HepG2 (cell line): Measurements from ENCODE around the gene GOLGA8B. TPM values are rescaled to one million over a fixed set of nuclear protein-coding genes. Genes with fewer than 3 reads are reported as not detected.

Source experiments
- ATAC-seq: fragments of 200-7000 bp; cut with Tn5 transposase; 3 replicates; pipeline ENCODE4 v1.9.1; 2020; ENCODE audit warnings: mild to moderate bottlenecking, moderate library complexity
- BruUV-seq: library from RNA; stranded (reverse); fragments of 400-500 nt; replicated peaks from 2 replicates; lab custom pipeline; 2021; lab: Mats Ljungman, UMichigan
- CTCF ChIA-PET: fragments of 300-600 bp; formaldehyde crosslinking; extraction: SDS; loops from one replicate; lab custom pipeline; 2021; ENCODE audit warnings: low total read pairs, inconsistent platforms, low intra/inter-chr PET ratio; lab: Yijun Ruan, JAX
- POLR2A ChIA-PET: fragments of 350-600 bp; sonication (Branson Sonifier 250); formaldehyde crosslinking; loops from one replicate; lab custom pipeline; 2020; ENCODE audit warnings: antibody characterized with exemption, inconsistent platforms; lab: Yijun Ruan, JAX
- DNase-seq: peaks from one replicate; pipeline ENCODE4 v3.0.0-alpha.2; 2015; ENCODE audit warnings: low spot score
- FAIRE-seq: peaks from 3 replicates; lab custom pipeline; 2011; peaks lifted over from hg19 to GRCh38; lab: Jason Lieb, UNC
- H2AFZ ChIP-seq: one replicate; pipeline ENCODE4 v1.6.1; 2011; ENCODE audit warnings: low read length, inconsistent platforms
- H3K27ac ChIP-seq: fragments of 300-600 bp; 3 replicates; pipeline ENCODE4 v1.8.0; 2011; ENCODE audit warnings: mixed run types, mild to moderate bottlenecking, mixed read lengths, low read length, inconsistent platforms; ENCODE audit not compliant: insufficient read depth; ENCODE audit errors: extremely low read length
- H3K27me3 ChIP-seq, 2 experiments: fragments of 200-600 bp in 1 of 2; 2 replicates in 1 of 2; 3 replicates in 1 of 2; pipeline versions ENCODE4 v1.6.0 to v1.8.0; 2011; ENCODE audit warnings: low read length in 2 of 2, mild to moderate bottlenecking in 2 of 2, moderate library complexity in 2 of 2, inconsistent platforms in 1 of 2; ENCODE audit not compliant: insufficient read depth in 2 of 2, control insufficient read depth in 1 of 2
- H3K36me3 ChIP-seq, 2 experiments: fragments of 200-600 bp in 1 of 2; replicated peaks in 1 of 2; 2 replicates in 1 of 2; 3 replicates in 1 of 2; pipeline versions ENCODE4 v1.5.1 to v1.8.0; 2011; ENCODE audit warnings: low read length in 2 of 2, inconsistent platforms in 1 of 2; ENCODE audit not compliant: insufficient read depth in 2 of 2, control insufficient read depth in 1 of 2
- H3K4me1 ChIP-seq: 2 replicates; pipeline ENCODE4 v1.5.1; 2012; ENCODE audit warnings: low read length, inconsistent platforms; ENCODE audit not compliant: insufficient read depth
- H3K4me2 ChIP-seq: 2 replicates; pipeline ENCODE4 v1.6.0; 2011; ENCODE audit warnings: low read depth, low read length, inconsistent platforms
- H3K4me3 ChIP-seq, 3 experiments: fragments of 200-600 bp in 1 of 3; sonication (generic), shearing (Covaris generic) in 1 of 3; replicated peaks in 1 of 3; 2 replicates each; pipeline ENCODE4 v1.5.1; 2011 to 2016; ENCODE audit warnings: low read length in 3 of 3, inconsistent platforms in 2 of 3, low read depth in 2 of 3, mild to moderate bottlenecking in 2 of 3, control low read depth in 1 of 3, mixed read lengths in 1 of 3; ENCODE audit not compliant: insufficient read depth in 1 of 3
- H3K79me2 ChIP-seq: one replicate; pipeline ENCODE4 v1.6.1; 2011; ENCODE audit warnings: low read length, inconsistent platforms; ENCODE audit not compliant: insufficient read depth
- H3K9ac ChIP-seq: 2 replicates; pipeline ENCODE4 v1.6.0; 2011; ENCODE audit warnings: mild to moderate bottlenecking, low read depth, low read length, inconsistent platforms; ENCODE audit not compliant: insufficient read depth
- H3K9me3 ChIP-seq: 2 replicates; pipeline ENCODE4 v1.5.1; 2012; ENCODE audit warnings: mild to moderate bottlenecking, low read length
- H4K20me1 ChIP-seq: 2 replicates; pipeline ENCODE4 v1.6.0; 2011; ENCODE audit warnings: inconsistent platforms, mild to moderate bottlenecking, low read length, moderate library complexity; ENCODE audit not compliant: insufficient read depth
- ATAD3A ChIP-seq: sonication (generic); formaldehyde crosslinking; IDR thresholded peaks from 2 replicates; pipeline ENCODE4 v1.4.0; 2020; ENCODE audit warnings: missing genetic modification reagents
- ATF5 ChIP-seq: sonication (generic); formaldehyde crosslinking; IDR thresholded peaks from 2 replicates; pipeline ENCODE4 v1.4.0; 2020; ENCODE audit warnings: mild to moderate bottlenecking, low read depth, missing genetic modification reagents
- CHD2 ChIP-seq: IDR thresholded peaks from 2 replicates; pipeline ENCODE4 v1.6.1; 2011; ENCODE audit warnings: low read depth, low read length, improper control_type of control experiment
- HNF1B ChIP-seq: sonication (generic); formaldehyde crosslinking; IDR thresholded peaks from 2 replicates; pipeline ENCODE4 v1.5.1; 2020; ENCODE audit warnings: mild to moderate bottlenecking, moderate library complexity, missing genetic modification reagents
- IKZF4 ChIP-seq: sonication (generic); formaldehyde crosslinking; IDR thresholded peaks from 2 replicates; pipeline ENCODE4 v1.5.1; 2020; ENCODE audit warnings: borderline replicate concordance, mild to moderate bottlenecking, low read depth, missing genetic modification reagents; ENCODE audit errors: not compliant biosample characterization
- KMT2A ChIP-seq: sonication (generic); formaldehyde crosslinking; IDR thresholded peaks from 2 replicates; pipeline ENCODE4 v1.4.0; 2020; ENCODE audit warnings: missing genetic modification reagents
- SAP130 ChIP-seq: IDR thresholded peaks from 2 replicates; pipeline ENCODE4 v1.6.1; 2016; ENCODE audit warnings: low read depth
- SNAI1 ChIP-seq: sonication (generic); formaldehyde crosslinking; IDR thresholded peaks from 2 replicates; pipeline ENCODE4 v1.5.0; 2020; ENCODE audit warnings: mild to moderate bottlenecking, missing genetic modification reagents, borderline replicate concordance
- ZFAT ChIP-seq: sonication (generic); formaldehyde crosslinking; conservative IDR thresholded peaks from 2 replicates; pipeline ENCODE4 v1.8.1; 2023; ENCODE audit warnings: missing genetic modification reagents, inconsistent platforms
- ZNF329 ChIP-seq: sonication (generic); formaldehyde crosslinking; IDR thresholded peaks from 2 replicates; pipeline ENCODE4 v1.9.0; 2021; ENCODE audit warnings: low read depth, mild to moderate bottlenecking, missing genetic modification reagents
- ZNF367 ChIP-seq: sonication (generic); formaldehyde crosslinking; IDR thresholded peaks from 2 replicates; pipeline ENCODE4 v1.4.0; 2020; ENCODE audit warnings: missing genetic modification reagents, borderline replicate concordance
- ZNF430 ChIP-seq: sonication (generic); formaldehyde crosslinking; IDR thresholded peaks from 2 replicates; pipeline ENCODE4 v1.9.0; 2021; ENCODE audit warnings: mild to moderate bottlenecking, missing genetic modification reagents
- ZNF556 ChIP-seq: sonication (generic); formaldehyde crosslinking; IDR thresholded peaks from 2 replicates; pipeline ENCODE4 v1.4.0; 2020; ENCODE audit warnings: mild to moderate bottlenecking, missing genetic modification reagents, borderline replicate concordance
- ZSCAN5A ChIP-seq: sonication (generic); formaldehyde crosslinking; IDR thresholded peaks from 2 replicates; pipeline ENCODE4 v1.8.0; 2022; ENCODE audit warnings: mild to moderate bottlenecking, missing genetic modification reagents, borderline replicate concordance
- WGBS: methylation state at CpG from one replicate; pipeline ENCODE4 v1.1.6; 2017; ENCODE audit warnings: low lambda C conversion rate; 5-methylcytosine and 5-hydroxymethylcytosine counted together
- in situ Hi-C: cut with HindIII; loops from 2 replicates; pipeline ENCODE4 v1.10.0; 2017; ENCODE audit warnings: low pct_unique_long_range_greater_than_20kb; ENCODE audit not compliant: extremely low pct_ligation_motif_present
- intact Hi-C: fragments of 100-400 bp; cut with micrococcal nuclease; formaldehyde crosslinking; loops from one replicate; pipeline ENCODE4 v1.10.0; 2022; ENCODE audit not compliant: unreplicated experiment
- polyA plus RNA-seq, 8 experiments: library from polyadenylated mRNA; depleted of rRNA in 3 of 8; stranded (reverse) in 7 of 8; unstranded in 1 of 8; fragments of >200 nt; fragmentation: Illumina TruSeq in 4 of 8; extraction: Trizol in 4 of 8; gene quantifications; 2 replicates each; pipeline versions ENCODE4 v1.2.1 to v1.2.3, GENCODE V29; 2011 to 2016; ENCODE audit warnings: low read depth in 4 of 8, missing spikeins in 1 of 8, mixed read lengths in 1 of 8; ENCODE audit not compliant: insufficient read depth in 1 of 8
- total RNA-seq, 5 experiments: library from RNA; depleted of rRNA; stranded (reverse); fragments of >200 nt; fragmentation: Illumina TruSeq; extraction: Trizol; gene quantifications; 2 replicates each; pipeline ENCODE4 v1.2.3, GENCODE V29; 2016; ENCODE audit warnings: low read depth in 1 of 5

Gene GOLGA8B
- total and polyA plus RNA-seq, 2 of the 13 experiments (the other 11 are each of a cell fraction or from before 2014, with no cell fraction given): 38.8 to 89.0 TPM

GRCh38 chr15:34591306-34591705 is 7.9 kb upstream of the GOLGA8B start:
- CTCF ChIA-PET: no interaction called here
- DNase-seq: no peak
- Histone ChIP-seq H4K20me1 (no peaks in the 10 kb centered on the region), H3K79me2 (no peaks in the 10 kb centered on the region), H3K27me3 (no peaks in the 10 kb centered on the region), H3K9ac (no peak overlapping the region), H3K9me3 (no peaks in the 10 kb centered on the region), H2AFZ (no peak overlapping the region), H3K4me3 (no peak overlapping the region), H3K36me3 (no peaks in the 10 kb centered on the region), H3K4me2 (no peak overlapping the region), H3K4me1 (peaks cover 6% of the 10 kb centered on the region; the same call in 1 of the 2 replicates), H3K27ac (no peak overlapping the region)
- TF ChIP-seq IKZF4 (no peak), ZNF556 (CRISPR knock-in tag) (no peak), ZFAT (CRISPR knock-in tag) (no peak), HNF1B (CRISPR knock-in tag) (no peak)
- no TSS peak for BruUV-seq
- in situ Hi-C loops (loop anchor here (25.0 kb wide), 3 partner anchors 154 to 529 kb away; partner anchors contain the start of genes EMC4 and GOLGA8A), intact Hi-C loops (no loop called here)
- 36% methylated on average over 5 of the region's 5 CpGs for WGBS
- FAIRE-seq: no peak
- no peak for ATAC-seq
- POLR2A ChIA-PET: no interaction called here

- CTCF ChIA-PET: interaction anchor here (1.2 kb wide), 1 partner anchor 64 kb away, joined by 3 read pairs; no protein-coding TSS in a partner anchor
- no peak overlapping the region for H3K27ac ChIP-seq
- TF ChIP-seq KMT2A (CRISPR knock-in tag) (no peak), CHD2 (peak; percentile 97), ZNF367 (CRISPR knock-in tag) (no peak), ATF5 (CRISPR knock-in tag) (no peak), ZNF329 (CRISPR knock-in tag) (no peak), SAP130 (CRISPR knock-in tag) (peak; percentile 25), SNAI1 (no peak), ZSCAN5A (CRISPR knock-in tag) (peak; percentile 98; the same call in 1 of the 2 replicates), ATAD3A (CRISPR knock-in tag) (no peak), ZNF430 (CRISPR knock-in tag) (no peak)
Measured at GRCh38 chr15:34588046-34588674, 4.7 kb upstream of the GOLGA8B start.

More at GRCh38 chr15:34588046-34588674, 4.7 kb upstream of the GOLGA8B start:
- H3K9me3 ChIP-seq: no peaks in the 10 kb centered on the region
- POLR2A ChIA-PET: interaction anchor here (0.7 to 1.1 kb wide), 5 partner anchors 10 to 245 kb away, joined by 3 to 6 read pairs (median 5); partner anchors contain the start of genes LPCAT4, NOP10 and NUTM1
- peaks cover 12% of the 10 kb centered on the region; the same call in 1 of the 2 replicates for H3K4me1 ChIP-seq
- H2AFZ ChIP-seq: peak overlapping the region; percentile 90
- peak; percentile 42 for ATAC-seq
- H3K27me3 ChIP-seq: no peaks in the 10 kb centered on the region
- no peaks in the 10 kb centered on the region for H3K36me3 ChIP-seq
- peak; percentile 86 for FAIRE-seq
- peak; percentile 80 for DNase-seq
- H3K79me2 ChIP-seq: peaks cover 1% of the 10 kb centered on the region
- in situ Hi-C loops: loop anchor here (25.0 kb wide), 3 partner anchors 151 to 526 kb away; partner anchors contain the start of genes EMC4 and GOLGA8A
- peak overlapping the region; percentile 19 to 44 (median 40); a peak in 1 of 6 replicates for H3K4me3 ChIP-seq
- peak overlapping the region; percentile 85 for H3K4me2 ChIP-seq
- 0 out of 2 replicates have a peak overlapping the region, but pooled peaks have one; percentile 23 for H3K9ac ChIP-seq
- intact Hi-C loops: loop anchor here (1.0 kb wide), 1 partner anchor 347 kb away; no protein-coding TSS in a partner anchor
- BruUV-seq: TSS peak; percentile 90
- WGBS: 2% methylated on average over 7 of the region's 10 CpGs
- no peaks in the 10 kb centered on the region for H4K20me1 ChIP-seq
